ENCODE measurements around the gene TNIK. TPM values are rescaled to one million over a fixed set of nuclear protein-coding genes. Genes with fewer than 3 reads are reported as not detected.

TNIK gene
- polyA plus RNA-seq, 1 of the 3 experiments (the other 2 are of a cell fraction): 19.4 TPM

DNA sequence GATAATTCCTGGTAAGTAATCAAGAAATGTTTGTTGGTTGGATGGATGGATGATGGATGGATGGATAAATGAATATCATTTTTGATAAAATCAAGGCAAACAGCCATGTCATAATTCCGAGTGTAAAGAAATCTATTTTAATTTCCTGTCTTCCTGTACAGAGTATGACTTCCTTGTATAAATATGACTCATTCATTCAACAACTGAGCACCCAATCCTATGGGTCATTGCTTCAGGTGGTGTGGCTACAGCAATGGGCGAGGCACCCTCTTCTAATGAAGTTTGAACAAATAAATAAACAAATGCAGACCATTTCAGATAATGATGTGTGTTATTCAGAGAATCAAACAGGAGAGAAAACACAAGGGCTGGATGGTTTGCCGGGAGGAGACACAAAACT, 198.7 kb downstream of the TNIK start (continued):
- TF ChIP-seq PBX3 (IDR thresholded peaks at IDR 0.05): peak; percentile 48
- no peak for TF ChIP-seq NRF1 (IDR thresholded peaks at IDR 0.05; ENCODE audit: low read depth, low read length)
- no peak for TF ChIP-seq FOXJ3 (CRISPR knock-in tag; IDR thresholded peaks at IDR 0.05)

GRCh38 chr3:171260899-171261298, 199.3 kb downstream of the TNIK start:
- WGBS (ENCODE audit: low lambda C conversion rate): 86% methylated on average over 3 of the region's 3 CpGs
- POLR2A ChIA-PET: no interaction called here

More at GRCh38 chr3:171260899-171261298, 199.3 kb downstream of the TNIK start:
- Histone ChIP-seq H3K9me3 (no peaks in the 10 kb centered on the region), H3K4me2 (no peak overlapping the region), H3K79me2 (ENCODE audit: insufficient read depth) (peaks cover 41% of the 10 kb centered on the region; the same call in 1 of the 2 replicates), H3K4me1 (ENCODE audit: control insufficient read depth in 1 of 2, insufficient read depth in 2 of 2, low read depth in 1 of 2, low read length in 1 of 2) (peaks cover 0 to 45% of the 10 kb centered on the region in 2 experiments; a peak in 3 of 4 replicates), H3F3A (replicated peaks; ENCODE audit: insufficient read depth) (peaks cover 30% of the 10 kb centered on the region), H4K20me1 (ENCODE audit: insufficient read depth) (no peaks in the 10 kb centered on the region), H3K36me3 (replicated peaks in 1 of 2; ENCODE audit: control insufficient read depth in 1 of 2, insufficient read depth in 2 of 2, low read length in 1 of 2) (no peaks in the 10 kb centered on the region), H2AFZ (ENCODE audit: low read depth) (no peak overlapping the region), H3K4me3 (ENCODE audit: low read depth in 2 of 2, low read length in 1 of 2) (no peak overlapping the region), H3K9me2 (no peaks in the 10 kb centered on the region), H3K9ac (no peak overlapping the region), H3K27ac (ENCODE audit: low read depth in 2 of 2, low read length in 1 of 2) (peak overlapping the region in 1 of 2 experiments; percentile 19; a peak in 2 of 4 replicates), H3K27me3 (ENCODE audit: insufficient read depth) (no peaks in the 10 kb centered on the region)
- CTCF ChIA-PET: no interaction called here
- no peak for DNase-seq
- TF ChIP-seq, protein P1, sequence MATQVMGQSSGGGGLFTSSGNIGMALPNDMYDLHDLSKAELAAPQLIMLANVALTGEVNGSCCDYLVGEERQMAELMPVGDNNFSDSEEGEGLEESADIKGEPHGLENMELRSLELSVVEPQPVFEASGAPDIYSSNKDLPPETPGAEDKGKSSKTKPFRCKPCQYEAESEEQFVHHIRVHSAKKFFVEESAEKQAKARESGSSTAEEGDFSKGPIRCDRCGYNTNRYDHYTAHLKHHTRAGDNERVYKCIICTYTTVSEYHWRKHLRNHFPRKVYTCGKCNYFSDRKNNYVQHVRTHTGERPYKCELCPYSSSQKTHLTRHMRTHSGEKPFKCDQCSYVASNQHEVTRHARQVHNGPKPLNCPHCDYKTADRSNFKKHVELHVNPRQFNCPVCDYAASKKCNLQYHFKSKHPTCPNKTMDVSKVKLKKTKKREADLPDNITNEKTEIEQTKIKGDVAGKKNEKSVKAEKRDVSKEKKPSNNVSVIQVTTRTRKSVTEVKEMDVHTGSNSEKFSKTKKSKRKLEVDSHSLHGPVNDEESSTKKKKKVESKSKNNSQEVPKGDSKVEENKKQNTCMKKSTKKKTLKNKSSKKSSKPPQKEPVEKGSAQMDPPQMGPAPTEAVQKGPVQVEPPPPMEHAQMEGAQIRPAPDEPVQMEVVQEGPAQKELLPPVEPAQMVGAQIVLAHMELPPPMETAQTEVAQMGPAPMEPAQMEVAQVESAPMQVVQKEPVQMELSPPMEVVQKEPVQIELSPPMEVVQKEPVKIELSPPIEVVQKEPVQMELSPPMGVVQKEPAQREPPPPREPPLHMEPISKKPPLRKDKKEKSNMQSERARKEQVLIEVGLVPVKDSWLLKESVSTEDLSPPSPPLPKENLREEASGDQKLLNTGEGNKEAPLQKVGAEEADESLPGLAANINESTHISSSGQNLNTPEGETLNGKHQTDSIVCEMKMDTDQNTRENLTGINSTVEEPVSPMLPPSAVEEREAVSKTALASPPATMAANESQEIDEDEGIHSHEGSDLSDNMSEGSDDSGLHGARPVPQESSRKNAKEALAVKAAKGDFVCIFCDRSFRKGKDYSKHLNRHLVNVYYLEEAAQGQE (IDR thresholded peaks at IDR 0.05; ENCODE audit: low read depth, low read length): no peak
- TF ChIP-seq SIN3A (IDR thresholded peaks at IDR 0.05; ENCODE audit: borderline replicate concordance, low read depth, low read length): no peak
- TF ChIP-seq IRF3 (IDR thresholded peaks at IDR 0.05; ENCODE audit: low read depth, low read length): no peak
- no peak for TF ChIP-seq EP300 (IDR thresholded peaks at IDR 0.05; ENCODE audit: borderline replicate concordance in 1 of 2, low read depth in 1 of 2, low read length in 1 of 2)
- TF ChIP-seq CTCF (IDR thresholded peaks at IDR 0.05): no peak
- TF ChIP-seq SMC3 (IDR thresholded peaks at IDR 0.05; ENCODE audit: low read depth, low read length): no peak
- no peak for TF ChIP-seq TAF1 (IDR thresholded peaks at IDR 0.05; ENCODE audit: borderline replicate concordance, low read depth, low read length)
- TF ChIP-seq EZH2phosphoT487 (IDR thresholded peaks at IDR 0.05; ENCODE audit: borderline replicate concordance, low read depth): no peak
- no peak for TF ChIP-seq NRF1 (IDR thresholded peaks at IDR 0.05; ENCODE audit: low read depth, low read length)
- TF ChIP-seq POLR2AphosphoS5 (IDR thresholded peaks at IDR 0.05; ENCODE audit: low read depth, low read length): no peak
- no peak for TF ChIP-seq NFIC (IDR thresholded peaks at IDR 0.05; ENCODE audit: borderline replicate concordance)
- no peak for TF ChIP-seq TEAD4 (IDR thresholded peaks at IDR 0.05; ENCODE audit: borderline replicate concordance, insufficient read depth)
- TF ChIP-seq RFX5 (IDR thresholded peaks at IDR 0.05; ENCODE audit: low read length): no peak
